Prostate gland (tissue), 2 donors: ENCODE measurements around the gene CRTC2.

Experiments used
- CTCF ChIP-seq, 4 experiments: fragments of 200-600 bp in 2 of 4; fragments of 450-650 bp in 2 of 4; sonication (generic) in 2 of 4; IDR thresholded peaks; 1 replicate in 3 of 4; 2 replicates in 1 of 4; pipeline ENCODE4 v1.5.1; 2016 to 2019; ENCODE audit warnings: antibody characterized with exemption in 4 of 4, mild to moderate bottlenecking in 2 of 4, moderate library complexity in 2 of 4
- POLR2A ChIP-seq: fragments of 450-650 bp; IDR thresholded peaks from one replicate; pipeline ENCODE4 v1.6.1; 2016; ENCODE audit warnings: antibody characterized with exemption, mild to moderate bottlenecking

- TF ChIP-seq CTCF (IDR thresholded peaks at IDR 0.05) (no peak), POLR2A (no peak)
These were observed 685 bp downstream of the CRTC2 start for GRCh38 chr1:153957744-153958110.
